ENCODE measurements around the gene SLC45A1.

SLC45A1 gene

DNA sequence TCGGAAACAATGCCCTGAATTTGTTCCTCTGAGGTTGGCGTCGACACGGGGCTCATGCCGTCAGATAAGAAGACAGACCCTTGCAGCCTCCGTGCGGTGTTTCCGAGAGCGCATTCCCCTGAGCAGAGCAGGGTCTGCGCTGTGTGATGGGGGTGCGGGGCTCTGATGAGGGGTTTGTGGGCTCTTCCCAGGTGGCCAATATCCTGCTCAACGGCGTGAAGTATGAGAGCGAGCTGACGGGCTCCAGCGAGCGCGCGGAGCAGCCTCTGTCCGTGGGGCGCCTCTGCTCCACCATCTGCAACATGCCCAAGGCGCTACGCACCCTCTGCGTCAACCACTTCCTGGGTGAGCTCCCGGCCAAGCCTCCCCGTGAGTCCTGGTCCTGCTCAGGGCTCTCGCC, 17.3 kb downstream of the SLC45A1 start:
- no peak for DNase-seq (ENCODE audit: low read depth in 2 of 2)

DNA sequence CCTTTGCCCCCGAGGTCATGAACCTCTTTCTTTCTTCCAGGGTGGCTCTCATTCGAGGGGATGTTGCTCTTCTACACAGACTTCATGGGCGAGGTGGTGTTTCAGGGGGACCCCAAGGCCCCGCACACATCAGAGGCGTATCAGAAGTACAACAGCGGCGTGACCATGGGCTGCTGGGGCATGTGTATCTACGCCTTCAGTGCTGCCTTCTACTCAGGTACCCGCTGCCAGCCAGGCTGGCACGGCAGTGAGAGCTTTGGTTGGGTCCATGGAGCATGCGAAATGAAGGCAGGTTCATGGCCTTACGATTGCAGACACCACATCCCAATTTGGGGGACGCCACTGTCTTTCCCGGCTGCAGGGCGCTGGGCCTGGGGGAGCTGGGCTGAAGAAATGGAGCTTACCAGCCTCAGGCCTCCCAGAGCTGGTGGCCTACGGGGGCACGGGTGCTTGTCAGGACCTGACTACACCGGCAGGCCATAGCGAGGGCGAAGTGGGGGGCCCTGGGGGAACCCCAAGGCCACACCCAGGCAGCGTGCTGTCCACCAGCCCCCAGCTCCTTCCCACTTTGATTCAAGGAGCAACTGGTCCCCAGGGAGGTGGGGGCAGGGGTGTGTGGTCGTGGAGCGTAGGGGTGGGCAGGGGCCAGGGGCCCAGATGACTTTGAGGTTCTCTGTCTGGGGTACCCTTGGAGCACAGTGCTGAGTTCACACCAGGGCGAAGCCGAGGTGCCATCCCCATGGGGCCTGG, 20.0 kb downstream of the SLC45A1 start:
- DNase-seq (ENCODE audit: low read depth in 2 of 2), result no peak

DNA sequence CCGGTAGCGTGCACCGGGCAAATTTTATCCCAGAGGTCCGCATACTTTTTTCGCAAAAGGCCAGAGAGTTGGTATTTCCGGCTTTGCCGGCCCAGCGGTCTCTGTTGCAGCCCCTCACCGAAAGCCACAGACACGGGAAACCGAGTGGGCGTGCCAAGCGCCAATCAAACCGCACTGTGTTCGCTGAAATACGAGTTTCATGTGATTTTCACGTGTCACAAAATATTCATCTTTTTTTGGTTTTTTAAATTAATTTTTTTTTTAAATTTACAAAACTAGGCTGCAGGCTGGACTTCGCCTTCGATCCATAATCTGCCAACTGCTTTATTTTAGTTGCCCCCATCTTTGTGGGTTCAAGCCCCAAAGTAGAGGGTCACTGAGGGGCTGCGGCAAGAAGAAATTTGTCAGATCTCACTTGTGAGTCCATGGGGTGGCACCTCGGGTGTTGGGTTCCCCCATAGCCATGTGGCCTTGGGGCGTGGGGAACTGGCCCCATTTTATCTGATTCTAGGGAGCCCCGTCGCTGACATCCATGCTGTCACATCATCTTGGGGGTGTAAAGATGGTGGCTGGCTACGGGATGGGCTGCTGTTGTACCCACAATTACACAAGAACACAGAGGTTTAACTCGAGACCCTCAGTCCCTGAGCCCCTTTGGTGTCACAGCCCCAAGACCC, 20.8 kb downstream of the SLC45A1 start:
- DNase-seq (ENCODE audit: low read depth in 2 of 2), result no peak

GRCh38 chr1:8339203-8339600, 21.3 kb downstream of the SLC45A1 start:
- DNase-seq (ENCODE audit: low read depth in 2 of 2), result no peak

DNA sequence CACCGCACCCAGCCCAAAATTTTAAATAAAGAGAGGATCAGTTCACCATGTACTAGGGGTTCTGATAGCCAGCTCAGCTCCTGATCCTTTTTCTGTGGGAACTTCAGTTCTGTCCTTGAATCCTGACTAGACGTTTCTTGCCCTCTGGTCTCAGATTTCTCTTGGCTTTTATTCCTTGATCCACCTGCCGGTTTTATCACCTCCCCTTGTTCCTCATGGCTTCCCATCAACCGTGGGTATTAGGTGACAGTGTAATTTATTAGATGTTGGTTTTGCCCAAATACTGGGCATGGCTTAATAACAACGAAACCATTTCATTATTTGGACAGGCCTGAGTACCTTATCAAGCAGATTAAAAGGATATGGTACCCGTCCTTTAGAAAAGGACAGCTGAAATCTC, 22.5 kb downstream of the SLC45A1 start:
- no peak for DNase-seq (ENCODE audit: low read depth in 2 of 2)

DNA sequence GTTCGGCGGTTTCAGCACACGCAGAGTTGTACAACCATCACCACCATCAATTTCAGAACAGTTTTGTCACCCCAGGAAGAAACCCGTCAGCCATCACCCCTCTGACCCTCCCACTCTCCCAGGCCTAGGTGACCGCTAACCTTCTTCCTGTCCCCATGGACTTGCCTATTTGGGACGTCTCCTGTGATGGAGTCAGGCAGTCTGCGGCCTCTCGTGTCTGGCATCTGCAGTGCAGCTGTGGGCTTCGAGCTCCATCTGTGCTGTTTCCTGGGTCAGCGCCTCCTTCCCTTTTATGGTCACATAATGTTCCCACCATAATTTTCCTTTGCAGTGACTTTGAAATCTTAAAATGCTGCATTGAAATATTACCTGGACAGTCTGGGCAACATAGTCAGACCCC, 24.4 kb downstream of the SLC45A1 start:
- peak; percentile 26 to 34 for DNase-seq (ENCODE audit: low read depth in 2 of 2)

- DNase-seq (ENCODE audit: low read depth in 2 of 2), result no peak
These were observed 25.1 kb downstream of the SLC45A1 start for GRCh38 chr1:8343044-8343443.

- peak; percentile 80 to 82 for DNase-seq (ENCODE audit: low read depth in 2 of 2)
These were observed 25.6 kb downstream of the SLC45A1 start for GRCh38 chr1:8343464-8344001.

DNA sequence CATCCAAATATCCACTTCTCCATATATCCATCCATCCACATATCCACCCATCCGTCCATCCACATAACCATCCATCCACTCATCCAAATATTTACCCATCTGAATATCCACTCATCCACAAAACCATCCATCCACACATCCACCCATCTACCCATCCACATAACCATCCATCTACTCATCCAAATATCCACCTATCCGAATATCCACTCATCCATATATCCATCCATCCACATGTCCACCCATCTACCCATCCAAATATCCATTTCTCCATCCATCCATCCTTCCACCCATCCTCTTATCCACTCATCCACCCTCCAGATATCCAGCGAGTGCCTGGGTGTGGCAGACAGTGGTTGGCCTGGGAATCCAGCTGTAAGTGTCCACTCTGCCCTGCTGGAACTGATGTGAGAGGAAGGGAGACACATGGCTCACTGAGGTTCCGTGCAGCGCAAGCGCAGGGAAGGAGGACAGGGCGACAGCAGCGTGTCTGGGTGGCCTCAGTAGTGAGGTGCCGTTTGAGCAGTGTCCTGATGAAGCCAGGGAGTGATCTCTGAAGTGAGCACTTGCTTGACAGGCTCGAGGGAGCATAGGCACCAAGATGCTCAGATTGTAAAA, 27.1 kb downstream of the SLC45A1 start:
- no peak for DNase-seq (ENCODE audit: low read depth in 2 of 2)

DNA sequence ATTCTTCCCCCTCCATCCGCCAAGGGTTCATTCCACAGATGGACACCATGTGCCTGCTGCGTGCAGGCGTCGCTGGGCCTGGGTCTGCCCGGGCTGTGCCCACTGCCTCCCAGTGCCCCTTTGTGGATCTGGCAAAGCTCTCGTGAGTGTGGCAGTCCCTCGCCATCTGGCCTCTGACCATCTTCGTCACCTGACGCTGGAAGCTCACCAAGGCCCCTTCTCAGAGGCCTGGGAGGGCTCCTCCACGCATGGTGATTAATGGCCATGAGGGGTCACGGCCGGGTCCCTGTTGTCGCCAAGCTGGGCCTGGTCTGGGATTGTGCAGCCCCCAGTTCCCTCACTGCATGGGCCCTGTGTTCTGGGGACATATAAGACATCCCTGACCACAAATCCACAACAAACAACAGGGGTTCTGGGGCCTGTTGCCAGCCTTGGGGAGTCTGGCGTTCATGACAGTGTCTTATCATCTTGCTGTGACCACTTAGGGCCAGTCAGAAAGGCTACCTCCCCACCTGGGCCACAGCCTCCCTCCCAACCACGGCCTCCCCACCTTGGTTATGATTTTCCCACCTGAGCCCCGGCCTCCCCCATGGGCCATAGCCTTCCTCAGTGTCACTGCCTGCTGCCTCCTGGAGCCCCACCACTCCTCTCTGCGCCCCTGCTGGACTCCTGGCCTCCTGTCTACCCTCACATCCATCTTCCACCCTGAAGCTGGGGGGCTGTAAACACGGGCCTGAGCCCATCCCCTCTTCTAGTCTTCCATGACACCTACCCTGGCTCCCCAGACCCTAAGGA, 27.9 kb downstream of the SLC45A1 start:
- no peak for DNase-seq (ENCODE audit: low read depth in 2 of 2)

- DNase-seq (ENCODE audit: low read depth in 2 of 2), result no peak
These were observed 29.7 kb downstream of the SLC45A1 start for GRCh38 chr1:8347635-8348034.

- DNase-seq (ENCODE audit: low read depth in 2 of 2), result no peak
These were observed 30.3 kb downstream of the SLC45A1 start for GRCh38 chr1:8348047-8348776.

DNA sequence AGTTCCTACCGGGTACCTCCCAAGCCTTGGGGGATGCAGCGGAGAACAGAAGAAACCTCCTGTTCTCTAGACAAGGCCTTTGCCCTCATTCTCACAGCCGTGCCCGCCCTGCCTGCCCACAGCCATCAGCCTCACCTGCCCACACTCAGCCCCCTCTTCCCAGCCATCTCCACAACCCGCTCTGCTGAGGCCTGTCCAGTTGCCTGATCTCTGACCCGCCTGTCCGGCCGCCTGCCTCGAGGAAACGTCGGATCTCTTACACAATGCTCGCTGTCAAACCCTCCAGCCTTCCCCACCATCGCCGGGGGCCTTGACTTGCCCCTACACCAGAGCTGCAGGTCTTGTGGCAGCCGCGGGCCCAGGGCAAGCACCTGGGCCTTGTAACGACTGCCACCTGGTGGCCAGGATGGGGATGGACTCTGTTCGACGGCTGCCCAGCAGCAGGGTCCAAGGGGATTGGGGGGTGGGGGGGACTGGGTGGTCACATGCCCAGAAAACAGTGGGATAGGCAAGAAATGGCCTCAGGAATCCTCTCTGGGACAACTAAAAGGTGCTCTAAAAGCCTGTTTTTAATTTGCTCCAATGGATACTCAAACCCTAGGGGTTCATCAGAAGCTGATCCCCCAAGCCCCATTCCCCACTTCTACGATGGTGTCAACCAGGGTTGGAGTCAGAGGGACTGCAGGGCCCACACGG, 31.0 kb downstream of the SLC45A1 start:
- DNase-seq (ENCODE audit: low read depth in 2 of 2), result peak; percentile 13 to 17

- DNase-seq (ENCODE audit: low read depth in 2 of 2), result no peak
These were observed 31.6 kb downstream of the SLC45A1 start for GRCh38 chr1:8349473-8349865.

DNA sequence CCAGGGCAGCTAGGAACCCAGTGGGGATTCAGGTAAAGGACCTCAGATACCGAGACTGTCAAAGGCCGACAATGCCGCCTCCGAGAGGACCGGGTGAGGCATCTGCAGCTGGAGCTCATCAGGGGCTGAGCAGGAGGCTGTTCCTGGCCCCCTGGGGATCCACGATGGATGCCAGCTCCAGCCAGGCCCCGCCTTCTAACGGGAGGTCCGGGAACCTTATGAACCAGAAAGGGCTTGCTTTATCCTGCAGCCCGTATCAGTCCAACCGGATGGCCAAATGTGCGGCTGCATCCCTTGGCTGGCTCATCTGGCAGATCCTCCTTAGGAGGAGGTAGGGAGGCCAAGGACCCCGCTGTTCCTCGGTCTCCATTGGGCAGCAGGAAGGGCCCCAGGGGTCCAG, 32.0 kb downstream of the SLC45A1 start:
- no peak for DNase-seq (ENCODE audit: low read depth in 2 of 2)

DNA sequence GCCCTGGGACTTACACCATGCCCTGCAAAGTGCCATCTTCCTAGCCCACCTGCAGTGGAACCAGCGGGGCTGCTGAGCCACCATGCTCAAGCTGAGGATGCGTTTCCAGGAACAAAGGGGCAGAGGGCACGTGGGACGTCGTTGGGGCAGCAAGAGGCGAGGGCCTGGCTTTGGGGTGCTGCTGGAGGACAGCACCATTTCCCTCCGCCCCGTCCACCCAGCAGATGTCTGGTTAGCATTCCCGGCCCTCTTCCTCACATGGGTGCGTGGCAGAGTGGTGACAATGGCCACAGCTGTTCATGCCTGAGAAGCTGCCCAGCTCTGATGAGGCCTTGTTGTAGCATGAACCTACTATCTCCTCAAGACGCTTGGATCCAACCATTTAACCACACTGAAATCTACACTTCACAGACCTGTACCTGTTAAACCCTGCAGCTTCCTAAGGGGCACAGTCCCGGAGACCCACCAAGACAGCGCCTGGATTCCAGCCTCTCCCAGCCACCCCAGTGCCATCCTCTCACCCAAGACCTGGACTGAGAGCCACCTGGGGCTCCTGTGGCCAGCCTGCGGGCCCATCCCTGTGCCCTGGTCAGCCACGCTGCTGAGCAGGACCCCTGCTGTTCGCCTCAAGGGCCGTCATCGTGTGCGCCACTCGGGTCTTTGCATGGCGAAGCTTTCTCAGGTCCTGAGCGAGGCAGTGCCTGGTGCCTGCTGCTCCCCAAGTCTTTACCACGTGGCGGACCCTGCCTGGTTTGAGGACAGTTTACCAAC, 33.2 kb downstream of the SLC45A1 start:
- no peak for DNase-seq (ENCODE audit: low read depth in 2 of 2)

DNA sequence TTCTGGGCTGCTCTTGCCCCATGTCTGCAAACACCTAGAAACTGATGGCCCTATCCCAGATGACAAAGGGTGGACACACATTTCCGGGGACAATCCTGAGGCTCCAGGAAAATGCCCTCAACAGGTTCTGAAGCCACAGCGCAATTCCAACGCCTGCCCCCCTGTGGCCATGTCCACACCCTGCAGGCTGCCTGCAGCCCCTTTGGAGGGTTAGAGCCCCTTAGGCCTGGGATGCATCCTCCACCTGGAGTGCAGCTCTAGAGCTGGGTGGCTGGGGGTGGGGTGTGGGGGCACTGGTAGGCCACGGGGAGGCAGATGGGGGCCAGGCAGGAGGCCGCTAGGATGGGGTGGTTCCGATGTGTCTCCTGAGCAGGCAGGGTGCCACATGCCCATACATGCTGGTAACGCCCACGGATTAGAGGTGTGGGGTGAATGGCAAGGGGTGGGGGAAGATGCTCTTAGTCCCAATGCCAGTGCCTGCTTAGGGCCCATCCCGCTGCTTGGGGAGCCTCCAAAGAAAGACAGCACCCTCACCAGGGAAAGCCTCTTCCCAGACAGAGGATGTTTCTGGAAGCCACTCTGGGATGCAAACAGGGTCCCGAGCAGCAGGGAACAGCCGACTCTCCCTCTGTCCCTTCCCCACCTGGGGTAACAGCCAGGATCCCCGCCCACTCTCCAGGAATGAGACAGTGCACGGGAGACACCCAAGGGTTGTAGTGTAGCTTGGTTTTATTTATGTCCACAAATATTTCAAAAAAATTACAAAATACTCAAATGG, 34.0 kb downstream of the SLC45A1 start:
- no peak for DNase-seq (ENCODE audit: low read depth in 2 of 2)

DNA sequence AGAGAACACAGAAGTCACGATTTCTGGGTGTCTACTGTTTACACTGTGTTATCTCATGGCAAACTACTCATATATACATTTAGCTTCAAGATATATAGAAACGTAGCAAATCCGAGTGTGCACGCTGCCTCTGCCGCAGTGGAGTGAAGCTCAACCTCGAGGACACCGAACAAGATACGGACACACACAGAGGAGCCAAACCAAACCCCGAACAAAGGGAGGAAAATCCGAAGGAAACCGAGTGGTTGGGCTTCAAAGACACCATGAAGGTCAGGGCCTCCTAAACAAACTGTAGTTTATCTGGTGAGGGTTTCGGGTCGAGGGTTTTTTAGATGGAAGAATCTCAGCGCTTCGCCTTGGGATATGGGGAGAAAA, 34.5 kb downstream of the SLC45A1 start:
- no peak for DNase-seq (ENCODE audit: low read depth in 2 of 2)

Data from fibroblast of skin of left quadriceps (primary cell).